HepG2 (cell line): ENCODE results near the gene FUOM. TPM values are rescaled to one million over a fixed set of nuclear protein-coding genes. Genes with fewer than 3 reads are reported as not detected.
A peak's percentile ranks its signal among the peaks of the same experiment; 100 is the strongest.

Source experiments
- ARHGAP35 ChIP-seq: sonication (generic); formaldehyde crosslinking; IDR thresholded peaks from 2 replicates; pipeline ENCODE4 v1.9.0; 2022; ENCODE audit warnings: mild to moderate bottlenecking, inconsistent platforms, moderate library complexity, missing genetic modification reagents, borderline replicate concordance
- IKZF4 ChIP-seq: sonication (generic); formaldehyde crosslinking; IDR thresholded peaks from 2 replicates; pipeline ENCODE4 v1.5.1; 2020; ENCODE audit warnings: borderline replicate concordance, mild to moderate bottlenecking, low read depth, missing genetic modification reagents; ENCODE audit errors: not compliant biosample characterization
- KAT7 ChIP-seq: IDR thresholded peaks from 2 replicates; pipeline ENCODE4 v1.6.1; 2018; ENCODE audit warnings: borderline replicate concordance, missing compliant biosample characterization
- MAFF ChIP-seq: IDR thresholded peaks from 2 replicates; pipeline ENCODE4 v1.6.1; 2011; ENCODE audit warnings: low read depth, low read length, improper control_type of control experiment
- NFIC ChIP-seq: IDR thresholded peaks from 2 replicates; pipeline ENCODE4 v1.6.1; 2012; ENCODE audit warnings: mild to moderate bottlenecking, low read length, inconsistent platforms
- NFYB ChIP-seq: sonication (generic); formaldehyde crosslinking; IDR thresholded peaks from 2 replicates; pipeline ENCODE4 v1.4.0; 2020; ENCODE audit warnings: missing genetic modification reagents
- NR3C1 ChIP-seq: sonication (generic); formaldehyde crosslinking; IDR thresholded peaks from 2 replicates; pipeline ENCODE4 v1.4.0; 2020; ENCODE audit warnings: missing genetic modification reagents
- PPARG ChIP-seq: conservative IDR thresholded peaks from 2 replicates; pipeline ENCODE4 v1.6.1; 2016; ENCODE audit warnings: missing biosample characterization, missing genetic modification reagents
- RBFOX2 ChIP-seq: fragments of 200-400 bp; formaldehyde crosslinking; IDR thresholded peaks from 2 replicates; pipeline ENCODE4 v1.6.1; 2017; ENCODE audit warnings: low read depth, mild to moderate bottlenecking, low read length
- SCMH1 ChIP-seq: sonication (generic); formaldehyde crosslinking; IDR thresholded peaks from 2 replicates; pipeline ENCODE4 v1.9.0; 2021; ENCODE audit warnings: missing genetic modification reagents, mild to moderate bottlenecking, borderline replicate concordance
- SPEN ChIP-seq: sonication (generic); formaldehyde crosslinking; IDR thresholded peaks from 2 replicates; pipeline ENCODE4 v1.5.1; 2020; ENCODE audit warnings: low read depth, mild to moderate bottlenecking, missing genetic modification reagents
- STAG1 ChIP-seq: sonication (generic); formaldehyde crosslinking; IDR thresholded peaks from 2 replicates; pipeline ENCODE4 v1.4.0; 2020; ENCODE audit warnings: missing genetic modification reagents
- SUZ12 ChIP-seq: fragments of 150-350 bp; IDR thresholded peaks from 2 replicates; pipeline ENCODE4 v1.6.1; 2014; ENCODE audit warnings: low read depth, low read length
- TCF7 ChIP-seq: sonication (generic); IDR thresholded peaks from 2 replicates; pipeline ENCODE4 v1.6.1; 2016; ENCODE audit warnings: antibody characterized with exemption, low read depth
- TCF7L2 ChIP-seq: IDR thresholded peaks from 2 replicates; pipeline ENCODE4 v1.6.1; 2011; ENCODE audit warnings: mild to moderate bottlenecking, low read depth, low read length, moderate library complexity
- ZNF333 ChIP-seq: sonication (generic); formaldehyde crosslinking; IDR thresholded peaks from 2 replicates; pipeline ENCODE4 v1.4.0; 2020; ENCODE audit warnings: mild to moderate bottlenecking, missing genetic modification reagents, borderline replicate concordance
- ZNF556 ChIP-seq: sonication (generic); formaldehyde crosslinking; IDR thresholded peaks from 2 replicates; pipeline ENCODE4 v1.4.0; 2020; ENCODE audit warnings: mild to moderate bottlenecking, missing genetic modification reagents, borderline replicate concordance
- ZNF749 ChIP-seq: sonication (generic); formaldehyde crosslinking; IDR thresholded peaks from 2 replicates; pipeline ENCODE4 v1.8.0; 2022; ENCODE audit warnings: mild to moderate bottlenecking, missing genetic modification reagents, moderate library complexity, borderline replicate concordance
- ZNF790 ChIP-seq: sonication (generic); formaldehyde crosslinking; IDR thresholded peaks from 2 replicates; pipeline ENCODE4 v1.8.0; 2022; ENCODE audit warnings: missing genetic modification reagents, mild to moderate bottlenecking, borderline replicate concordance
- ZNF839 ChIP-seq: sonication (generic); formaldehyde crosslinking; IDR thresholded peaks from 2 replicates; pipeline ENCODE4 v1.4.0; 2020; ENCODE audit warnings: missing genetic modification reagents, mild to moderate bottlenecking, borderline replicate concordance
- ZSCAN9 ChIP-seq: IDR thresholded peaks from 2 replicates; pipeline ENCODE4 v1.6.1; 2016; ENCODE audit warnings: borderline replicate concordance
- polyA plus RNA-seq, 8 experiments: library from polyadenylated mRNA; depleted of rRNA in 3 of 8; stranded (reverse) in 7 of 8; unstranded in 1 of 8; fragments of >200 nt; fragmentation: Illumina TruSeq in 4 of 8; extraction: Trizol in 4 of 8; gene quantifications; 2 replicates each; pipeline versions ENCODE4 v1.2.1 to v1.2.3, GENCODE V29; 2011 to 2016; ENCODE audit warnings: low read depth in 4 of 8, missing spikeins in 1 of 8, mixed read lengths in 1 of 8; ENCODE audit not compliant: insufficient read depth in 1 of 8
- total RNA-seq, 5 experiments: library from RNA; depleted of rRNA; stranded (reverse); fragments of >200 nt; fragmentation: Illumina TruSeq; extraction: Trizol; gene quantifications; 2 replicates each; pipeline ENCODE4 v1.2.3, GENCODE V29; 2016; ENCODE audit warnings: low read depth in 1 of 5
- TF ChIP-seq, protein P1 (sequence below): sonication (generic); formaldehyde crosslinking; IDR thresholded peaks from 2 replicates; pipeline ENCODE4 v1.5.0; 2020; ENCODE audit warnings: mild to moderate bottlenecking, missing genetic modification reagents
- TF ChIP-seq, protein P2 (sequence below): IDR thresholded peaks from 2 replicates; pipeline ENCODE4 v1.6.1; 2018; ENCODE audit warnings: missing genetic modification reagents
- TF ChIP-seq, protein P3 (sequence below): sonication (generic); formaldehyde crosslinking; IDR thresholded peaks from 2 replicates; pipeline ENCODE4 v1.4.0; 2020; ENCODE audit warnings: missing genetic modification reagents, low read depth, mild to moderate bottlenecking, borderline replicate concordance
- TF ChIP-seq, protein P4 (sequence below): sonication (generic); formaldehyde crosslinking; IDR thresholded peaks from 2 replicates; pipeline ENCODE4 v1.4.0; 2020; ENCODE audit warnings: low read depth, mild to moderate bottlenecking, missing genetic modification reagents
- TF ChIP-seq, protein P5 (sequence below): sonication (generic); formaldehyde crosslinking; IDR thresholded peaks from 2 replicates; pipeline ENCODE4 v1.5.0; 2020; ENCODE audit warnings: missing genetic modification reagents

FUOM gene
- total and polyA plus RNA-seq, 2 of the 13 experiments (the other 11 are each of a cell fraction or from before 2014, with no cell fraction given) = 27.5 to 60.4 TPM

DNA sequence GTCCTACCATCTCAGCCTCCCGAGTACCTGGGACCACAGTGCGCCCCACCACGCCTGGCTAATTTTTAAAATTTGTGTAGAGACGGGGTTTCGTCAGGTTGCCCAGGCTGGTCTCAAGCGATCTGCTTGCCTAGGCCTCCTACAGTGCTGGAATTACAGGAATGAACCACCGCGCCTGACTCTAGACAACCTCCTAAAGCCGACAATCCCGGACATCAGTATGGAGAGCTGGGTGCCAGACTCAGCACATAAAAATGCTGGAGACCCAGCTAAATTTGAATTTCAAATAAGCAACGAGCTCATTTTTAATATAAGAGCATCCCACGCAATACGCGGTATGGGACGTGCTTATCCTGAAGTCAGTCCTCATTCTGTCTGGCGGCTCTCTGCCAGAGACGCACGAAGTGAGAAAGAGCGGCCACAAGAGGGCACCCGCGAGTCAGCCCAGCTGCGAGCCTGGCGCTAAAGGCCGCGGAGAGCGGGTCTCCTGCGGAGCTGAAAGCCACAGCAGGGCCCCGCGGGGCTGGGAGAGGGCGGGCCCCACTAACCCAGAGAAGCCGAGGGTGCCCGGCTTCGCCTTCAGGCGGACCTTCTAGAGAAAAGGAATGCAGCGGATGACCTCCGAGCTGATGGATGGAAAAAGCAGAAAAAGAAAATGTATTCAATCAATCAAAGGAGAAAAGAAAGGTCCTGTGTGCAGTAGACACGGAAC lies 28.2 kb downstream of the FUOM start (continued):
- no peak for TF ChIP-seq ZNF839 (CRISPR knock-in tag)
- no peak for TF ChIP-seq SUZ12
- TF ChIP-seq, protein P1, sequence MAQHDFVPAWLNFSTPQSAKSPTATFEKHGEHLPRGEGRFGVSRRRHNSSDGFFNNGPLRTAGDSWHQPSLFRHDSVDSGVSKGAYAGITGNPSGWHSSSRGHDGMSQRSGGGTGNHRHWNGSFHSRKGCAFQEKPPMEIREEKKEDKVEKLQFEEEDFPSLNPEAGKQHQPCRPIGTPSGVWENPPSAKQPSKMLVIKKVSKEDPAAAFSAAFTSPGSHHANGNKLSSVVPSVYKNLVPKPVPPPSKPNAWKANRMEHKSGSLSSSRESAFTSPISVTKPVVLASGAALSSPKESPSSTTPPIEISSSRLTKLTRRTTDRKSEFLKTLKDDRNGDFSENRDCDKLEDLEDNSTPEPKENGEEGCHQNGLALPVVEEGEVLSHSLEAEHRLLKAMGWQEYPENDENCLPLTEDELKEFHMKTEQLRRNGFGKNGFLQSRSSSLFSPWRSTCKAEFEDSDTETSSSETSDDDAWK (CRISPR knock-in tag) = no peak
- TF ChIP-seq NFIC = no peak
- TF ChIP-seq TCF7L2 = no peak
- no peak for TF ChIP-seq IKZF4 (CRISPR knock-in tag)
- no peak for TF ChIP-seq RBFOX2
- TF ChIP-seq ZNF790 (CRISPR knock-in tag) = no peak
- TF ChIP-seq ZNF556 (CRISPR knock-in tag) = peak; percentile 38; the same call in 1 of the 2 replicates
- TF ChIP-seq, protein P2, sequence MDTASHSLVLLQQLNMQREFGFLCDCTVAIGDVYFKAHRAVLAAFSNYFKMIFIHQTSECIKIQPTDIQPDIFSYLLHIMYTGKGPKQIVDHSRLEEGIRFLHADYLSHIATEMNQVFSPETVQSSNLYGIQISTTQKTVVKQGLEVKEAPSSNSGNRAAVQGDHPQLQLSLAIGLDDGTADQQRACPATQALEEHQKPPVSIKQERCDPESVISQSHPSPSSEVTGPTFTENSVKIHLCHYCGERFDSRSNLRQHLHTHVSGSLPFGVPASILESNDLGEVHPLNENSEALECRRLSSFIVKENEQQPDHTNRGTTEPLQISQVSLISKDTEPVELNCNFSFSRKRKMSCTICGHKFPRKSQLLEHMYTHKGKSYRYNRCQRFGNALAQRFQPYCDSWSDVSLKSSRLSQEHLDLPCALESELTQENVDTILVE (CRISPR knock-in tag) = peak; percentile 22; the same call in 1 of the 2 replicates
- TF ChIP-seq, protein P3, sequence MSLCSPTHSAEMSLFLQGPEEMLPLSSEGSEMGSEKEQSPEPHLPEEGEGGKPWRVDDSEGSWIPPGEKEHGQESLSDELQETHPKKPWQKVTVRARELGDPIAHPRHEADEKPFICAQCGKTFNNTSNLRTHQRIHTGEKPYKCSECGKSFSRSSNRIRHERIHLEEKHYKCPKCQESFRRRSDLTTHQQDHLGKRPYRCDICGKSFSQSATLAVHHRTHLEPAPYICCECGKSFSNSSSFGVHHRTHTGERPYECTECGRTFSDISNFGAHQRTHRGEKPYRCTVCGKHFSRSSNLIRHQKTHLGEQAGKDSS (CRISPR knock-in tag) = peak; percentile 40; the same call in 1 of the 2 replicates
- TF ChIP-seq STAG1 = peak; percentile 87
- TF ChIP-seq SPEN (CRISPR knock-in tag) = no peak
- TF ChIP-seq PPARG (CRISPR knock-in tag) = 0 out of 2 replicates have a peak, but pooled peaks have one; percentile 22
- TF ChIP-seq NFYB (CRISPR knock-in tag) = no peak; the same call in 1 of the 2 replicates
- TF ChIP-seq, protein P4, sequence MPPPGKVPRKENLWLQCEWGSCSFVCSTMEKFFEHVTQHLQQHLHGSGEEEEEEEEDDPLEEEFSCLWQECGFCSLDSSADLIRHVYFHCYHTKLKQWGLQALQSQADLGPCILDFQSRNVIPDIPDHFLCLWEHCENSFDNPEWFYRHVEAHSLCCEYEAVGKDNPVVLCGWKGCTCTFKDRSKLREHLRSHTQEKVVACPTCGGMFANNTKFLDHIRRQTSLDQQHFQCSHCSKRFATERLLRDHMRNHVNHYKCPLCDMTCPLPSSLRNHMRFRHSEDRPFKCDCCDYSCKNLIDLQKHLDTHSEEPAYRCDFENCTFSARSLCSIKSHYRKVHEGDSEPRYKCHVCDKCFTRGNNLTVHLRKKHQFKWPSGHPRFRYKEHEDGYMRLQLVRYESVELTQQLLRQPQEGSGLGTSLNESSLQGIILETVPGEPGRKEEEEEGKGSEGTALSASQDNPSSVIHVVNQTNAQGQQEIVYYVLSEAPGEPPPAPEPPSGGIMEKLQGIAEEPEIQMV (CRISPR knock-in tag) = no peak
- no peak for TF ChIP-seq NR3C1
- no peak for TF ChIP-seq TCF7
- TF ChIP-seq KAT7 (CRISPR knock-in tag) = no peak
- 0 out of 2 replicates have a peak, but pooled peaks have one; percentile 29 for TF ChIP-seq ZSCAN9 (CRISPR knock-in tag)
- TF ChIP-seq ZNF749 (CRISPR knock-in tag) = no peak
- TF ChIP-seq SCMH1 (CRISPR knock-in tag) = no peak
- no peak for TF ChIP-seq ARHGAP35 (CRISPR knock-in tag)
- no peak for TF ChIP-seq MAFF
- TF ChIP-seq ZNF333 (CRISPR knock-in tag) = no peak
- TF ChIP-seq, protein P5, sequence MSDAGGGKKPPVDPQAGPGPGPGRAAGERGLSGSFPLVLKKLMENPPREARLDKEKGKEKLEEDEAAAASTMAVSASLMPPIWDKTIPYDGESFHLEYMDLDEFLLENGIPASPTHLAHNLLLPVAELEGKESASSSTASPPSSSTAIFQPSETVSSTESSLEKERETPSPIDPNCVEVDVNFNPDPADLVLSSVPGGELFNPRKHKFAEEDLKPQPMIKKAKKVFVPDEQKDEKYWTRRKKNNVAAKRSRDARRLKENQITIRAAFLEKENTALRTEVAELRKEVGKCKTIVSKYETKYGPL (CRISPR knock-in tag) = no peak
